ENCODE results near the gene TMX1. TPM values are rescaled to one million over a fixed set of nuclear protein-coding genes. Genes with fewer than 3 reads are reported as not detected.

The TMX1 gene
- total and polyA plus RNA-seq, 2 of the 8 experiments (the other 6 are each of a cell fraction or from before 2014, with no cell fraction given), result 26.6 to 84.0 TPM

DNA sequence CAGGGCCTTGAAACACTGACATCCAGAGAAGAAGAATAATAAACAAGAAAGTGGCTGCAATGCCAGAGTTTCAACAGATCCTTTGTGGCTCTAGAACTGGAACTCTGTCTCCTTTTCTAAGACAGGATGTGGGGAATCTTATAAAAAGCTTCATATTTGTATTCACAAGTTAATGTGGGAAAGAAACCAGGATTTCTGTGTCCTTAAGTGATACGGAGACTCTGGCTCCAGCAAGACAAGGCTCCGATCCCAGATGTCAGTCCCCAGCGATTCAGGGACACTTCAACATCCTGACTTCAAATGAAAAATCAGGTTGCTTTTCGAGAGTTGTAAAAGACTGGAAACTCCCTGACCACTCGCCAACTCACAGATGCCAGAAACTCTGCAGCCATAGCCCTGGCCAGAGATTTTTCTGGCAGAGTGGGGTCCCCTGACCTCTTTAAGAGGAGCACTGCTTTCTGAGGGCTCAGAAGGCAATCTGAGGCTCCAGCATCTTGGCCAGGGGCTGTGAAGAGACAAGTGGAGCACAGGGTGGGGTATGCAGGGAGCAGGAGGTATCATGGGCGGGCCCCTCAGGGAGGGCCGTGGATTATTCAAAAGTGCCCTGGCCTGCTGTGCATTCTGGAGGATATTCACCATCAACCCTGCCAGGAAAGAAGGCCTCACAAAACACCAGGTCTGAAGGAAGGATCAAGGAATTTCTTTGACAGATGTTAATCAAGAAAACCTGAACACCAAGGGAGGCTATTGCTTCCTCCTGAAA is 53.3 kb downstream of the TMX1 start (continued):
- TF ChIP-seq TAF7 (optimal IDR thresholded peaks at IDR 0.05; ENCODE audit: borderline replicate concordance, low read depth, low read length), result no peak
- no peak for TF ChIP-seq EP300 (IDR thresholded peaks at IDR 0.05; ENCODE audit: borderline replicate concordance in 1 of 2, low read depth in 2 of 2, low read length in 2 of 2)
- TF ChIP-seq, protein P1, sequence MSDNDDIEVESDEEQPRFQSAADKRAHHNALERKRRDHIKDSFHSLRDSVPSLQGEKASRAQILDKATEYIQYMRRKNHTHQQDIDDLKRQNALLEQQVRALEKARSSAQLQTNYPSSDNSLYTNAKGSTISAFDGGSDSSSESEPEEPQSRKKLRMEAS (IDR thresholded peaks at IDR 0.05), result no peak
- TF ChIP-seq KDM4A (IDR thresholded peaks at IDR 0.05; ENCODE audit: low read depth, low read length, severe bottlenecking), result no peak
- no peak for TF ChIP-seq POU5F1 (IDR thresholded peaks at IDR 0.05; ENCODE audit: low read depth, low read length)
- no peak for TF ChIP-seq YY1 (IDR thresholded peaks at IDR 0.05; ENCODE audit: low read depth, low read length)
- no peak for TF ChIP-seq TCF12 (IDR thresholded peaks at IDR 0.05; ENCODE audit: low read depth, low read length)
- TF ChIP-seq CHD2 (IDR thresholded peaks at IDR 0.05; ENCODE audit: low read length), result no peak

All from H1 (cell line).